ENCODE results near the gene DAD1. TPM values are rescaled to one million over a fixed set of nuclear protein-coding genes. Genes with fewer than 3 reads are reported as not detected.
A peak's percentile ranks its signal among the peaks of the same experiment; 100 is the strongest.

The DAD1 gene
- total and polyA plus RNA-seq, 2 experiments from 2014 or later: 369 to 653 TPM

GRCh38 chr14:22547948-22548750 lies 40.9 kb downstream of the DAD1 start:
- Histone ChIP-seq H3K27me3 (replicated peaks; ENCODE audit: insufficient read depth) (no peaks in the 10 kb centered on the region), H3K9ac (no peak overlapping the region), H4K20me1 (ENCODE audit: insufficient read depth) (no peaks in the 10 kb centered on the region), H3K4me2 (ENCODE audit: unreplicated experiment) (no peak overlapping the region), H3K79me2 (ENCODE audit: insufficient read depth) (no peaks in the 10 kb centered on the region), H3K4me3 (no peak overlapping the region), H3K36me3 (ENCODE audit: low read depth) (no peaks in the 10 kb centered on the region), H3K9me3 (ENCODE audit: low read depth) (no peaks in the 10 kb centered on the region), H3K27ac (no peak overlapping the region), H3K4me1 (ENCODE audit: insufficient read depth) (peaks cover 26% of the 10 kb centered on the region), H3K9me2 (ENCODE audit: insufficient read depth) (no peaks in the 10 kb centered on the region), H2AFZ (no peak overlapping the region), H3F3A (ENCODE audit: insufficient read depth) (peaks cover 11% of the 10 kb centered on the region; the same call in 1 of the 2 replicates)
- in situ Hi-C loops (cut with MboI): loop anchor here (10.0 kb wide), 1 partner anchor 153 kb away; no protein-coding TSS in a partner anchor
- 78 to 93% methylated on average over 7 to 8 of the region's 8 CpGs for WGBS, 2 experiments (ENCODE audit: low coverage in 1 of 2, low lambda C conversion rate in 2 of 2, missing lambda C conversion rate in 2 of 2)
- no peak for DNase-seq
- TF ChIP-seq EZH2 (IDR thresholded peaks at IDR 0.05; ENCODE audit: insufficient read depth, poor library complexity, severe bottlenecking) (no peak), EZH2phosphoT487 (IDR thresholded peaks at IDR 0.05; ENCODE audit: insufficient read depth, low read depth) (no peak)

DNA sequence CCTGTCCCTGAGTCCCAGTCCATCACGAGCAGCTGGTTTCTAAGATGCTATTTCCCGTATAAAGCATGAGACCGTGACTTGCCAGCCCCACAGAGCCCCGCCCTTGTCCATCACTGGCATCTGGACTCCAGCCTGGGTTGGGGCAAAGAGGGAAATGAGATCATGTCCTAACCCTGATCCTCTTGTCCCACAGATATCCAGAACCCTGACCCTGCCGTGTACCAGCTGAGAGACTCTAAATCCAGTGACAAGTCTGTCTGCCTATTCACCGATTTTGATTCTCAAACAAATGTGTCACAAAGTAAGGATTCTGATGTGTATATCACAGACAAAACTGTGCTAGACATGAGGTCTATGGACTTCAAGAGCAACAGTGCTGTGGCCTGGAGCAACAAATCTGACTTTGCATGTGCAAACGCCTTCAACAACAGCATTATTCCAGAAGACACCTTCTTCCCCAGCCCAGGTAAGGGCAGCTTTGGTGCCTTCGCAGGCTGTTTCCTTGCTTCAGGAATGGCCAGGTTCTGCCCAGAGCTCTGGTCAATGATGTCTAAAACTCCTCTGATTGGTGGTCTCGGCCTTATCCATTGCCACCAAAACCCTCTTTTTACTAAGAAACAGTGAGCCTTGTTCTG lies 41.6 kb downstream of the DAD1 start:
- Histone ChIP-seq H3K27me3 (replicated peaks; ENCODE audit: insufficient read depth) (no peaks in the 10 kb centered on the region), H3K79me2 (ENCODE audit: insufficient read depth) (no peaks in the 10 kb centered on the region), H3K4me1 (ENCODE audit: insufficient read depth) (peaks cover 26% of the 10 kb centered on the region), H4K20me1 (ENCODE audit: insufficient read depth) (no peaks in the 10 kb centered on the region), H3F3A (ENCODE audit: insufficient read depth) (peaks cover 11% of the 10 kb centered on the region; the same call in 1 of the 2 replicates), H2AFZ (peak overlapping the region; percentile 71; the same call in 1 of the 2 replicates), H3K9me2 (ENCODE audit: insufficient read depth) (no peaks in the 10 kb centered on the region), H3K9me3 (ENCODE audit: low read depth) (no peaks in the 10 kb centered on the region), H3K36me3 (ENCODE audit: low read depth) (no peaks in the 10 kb centered on the region), H3K27ac (no peak overlapping the region), H3K9ac (no peak overlapping the region), H3K4me3 (no peak overlapping the region), H3K4me2 (ENCODE audit: unreplicated experiment) (no peak overlapping the region)
- in situ Hi-C loops (cut with MboI): loop anchor here (10.0 kb wide), 1 partner anchor 153 kb away; no protein-coding TSS in a partner anchor
- TF ChIP-seq EZH2phosphoT487 (IDR thresholded peaks at IDR 0.05; ENCODE audit: insufficient read depth, low read depth) (no peak), EZH2 (IDR thresholded peaks at IDR 0.05; ENCODE audit: insufficient read depth, poor library complexity, severe bottlenecking) (no peak)
- WGBS, 2 experiments (ENCODE audit: low coverage in 1 of 2, low lambda C conversion rate in 2 of 2, missing lambda C conversion rate in 2 of 2): 56 to 59% methylated on average over 9 of the region's 9 CpGs
- peak; percentile 29 for DNase-seq

DNA sequence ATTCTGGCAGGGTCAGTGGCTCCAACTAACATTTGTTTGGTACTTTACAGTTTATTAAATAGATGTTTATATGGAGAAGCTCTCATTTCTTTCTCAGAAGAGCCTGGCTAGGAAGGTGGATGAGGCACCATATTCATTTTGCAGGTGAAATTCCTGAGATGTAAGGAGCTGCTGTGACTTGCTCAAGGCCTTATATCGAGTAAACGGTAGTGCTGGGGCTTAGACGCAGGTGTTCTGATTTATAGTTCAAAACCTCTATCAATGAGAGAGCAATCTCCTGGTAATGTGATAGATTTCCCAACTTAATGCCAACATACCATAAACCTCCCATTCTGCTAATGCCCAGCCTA lies 42.3 kb downstream of the DAD1 start:
- in situ Hi-C loops (cut with MboI): loop anchor here (10.0 kb wide), 1 partner anchor 152 kb away; no protein-coding TSS in a partner anchor

GRCh38 chr14:22545842-22546721 lies 42.9 kb downstream of the DAD1 start:
- TF ChIP-seq EZH2 (IDR thresholded peaks at IDR 0.05; ENCODE audit: insufficient read depth, poor library complexity, severe bottlenecking) (no peak), EZH2phosphoT487 (IDR thresholded peaks at IDR 0.05; ENCODE audit: insufficient read depth, low read depth) (no peak)
- 16 to 19% methylated on average over 9 of the region's 9 CpGs for WGBS, 2 experiments (ENCODE audit: low coverage in 1 of 2, low lambda C conversion rate in 2 of 2, missing lambda C conversion rate in 2 of 2)
- no peak overlapping the region for H3K4me3 ChIP-seq
- no peaks in the 10 kb centered on the region for H3K27me3 ChIP-seq (replicated peaks; ENCODE audit: insufficient read depth)
- peaks cover 11% of the 10 kb centered on the region; the same call in 1 of the 2 replicates for H3F3A ChIP-seq (ENCODE audit: insufficient read depth)
- H3K27ac ChIP-seq: peak overlapping the region; percentile 68
- H3K4me1 ChIP-seq (ENCODE audit: insufficient read depth): peaks cover 26% of the 10 kb centered on the region
- H3K9me2 ChIP-seq (ENCODE audit: insufficient read depth): no peaks in the 10 kb centered on the region
- H3K79me2 ChIP-seq (ENCODE audit: insufficient read depth): no peaks in the 10 kb centered on the region
- in situ Hi-C loops (cut with MboI): loop anchor here (10.0 kb wide), 1 partner anchor 151 kb away; no protein-coding TSS in a partner anchor
- peak overlapping the region; percentile 71 for H2AFZ ChIP-seq
- H3K9ac ChIP-seq: peak overlapping the region; percentile 58
- no peaks in the 10 kb centered on the region for H3K9me3 ChIP-seq (ENCODE audit: low read depth)
- H3K36me3 ChIP-seq (ENCODE audit: low read depth): no peaks in the 10 kb centered on the region
- H3K4me2 ChIP-seq (ENCODE audit: unreplicated experiment): peak overlapping the region; percentile 74
- no peaks in the 10 kb centered on the region for H4K20me1 ChIP-seq (ENCODE audit: insufficient read depth)
- peak; percentile 91 for DNase-seq

More for the DNA sequence above, 42.3 kb downstream of the DAD1 start:
- Histone ChIP-seq H3K27me3 (replicated peaks; ENCODE audit: insufficient read depth) (no peaks in the 10 kb centered on the region), H3K9me2 (ENCODE audit: insufficient read depth) (no peaks in the 10 kb centered on the region), H3K4me3 (no peak overlapping the region), H3K36me3 (ENCODE audit: low read depth) (no peaks in the 10 kb centered on the region), H3K4me1 (ENCODE audit: insufficient read depth) (peaks cover 26% of the 10 kb centered on the region), H3K9me3 (ENCODE audit: low read depth) (no peaks in the 10 kb centered on the region), H3K27ac (peak overlapping the region; percentile 68), H3K9ac (no peak overlapping the region), H3F3A (ENCODE audit: insufficient read depth) (peaks cover 11% of the 10 kb centered on the region; the same call in 1 of the 2 replicates), H4K20me1 (ENCODE audit: insufficient read depth) (no peaks in the 10 kb centered on the region), H3K4me2 (ENCODE audit: unreplicated experiment) (peak overlapping the region; percentile 74), H3K79me2 (ENCODE audit: insufficient read depth) (no peaks in the 10 kb centered on the region), H2AFZ (peak overlapping the region; percentile 71)
- WGBS, 2 experiments (ENCODE audit: low coverage in 1 of 2, low lambda C conversion rate in 2 of 2, missing lambda C conversion rate in 2 of 2): 63 to 67% methylated on average over 3 of the region's 3 CpGs
- no peak for DNase-seq
- TF ChIP-seq EZH2phosphoT487 (IDR thresholded peaks at IDR 0.05; ENCODE audit: insufficient read depth, low read depth): no peak
- no peak for TF ChIP-seq EZH2 (IDR thresholded peaks at IDR 0.05; ENCODE audit: insufficient read depth, poor library complexity, severe bottlenecking)

Data from GM23248 (cell line).